ENCODE results near the gene CLEC3B.

Gene CLEC3B

GRCh38 chr3:45037720-45038455, 11.8 kb downstream of the CLEC3B start:
- H3K4me3 ChIP-seq (ENCODE audit: control insufficient read depth, low read depth, low read length) = no peak overlapping the region
- peak; percentile 81 for DNase-seq (ENCODE audit: low read depth)

DNA sequence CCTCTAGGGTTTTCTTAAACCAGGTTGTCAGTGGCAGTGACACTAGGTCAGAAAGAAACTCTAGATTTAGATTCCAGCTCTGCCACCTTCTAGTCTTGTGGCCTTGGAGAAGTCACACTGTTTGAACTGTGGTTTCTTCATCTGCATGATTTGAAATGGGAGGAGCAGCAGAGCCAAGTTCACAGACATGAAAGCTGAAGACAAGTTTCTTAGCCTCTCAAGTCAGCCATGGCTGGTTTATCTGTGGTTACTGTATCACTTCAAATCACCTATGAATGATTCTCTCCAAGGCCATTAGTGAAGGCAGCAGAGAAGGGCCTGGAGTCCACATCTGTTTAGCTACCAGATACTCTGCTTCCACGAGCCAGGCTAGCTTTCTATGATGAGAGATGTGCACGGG, 15.6 kb downstream of the CLEC3B start:
- H3K4me3 ChIP-seq (ENCODE audit: control insufficient read depth, low read depth, low read length) = no peak overlapping the region
- DNase-seq (ENCODE audit: low read depth) = no peak
- TF ChIP-seq, protein P1, sequence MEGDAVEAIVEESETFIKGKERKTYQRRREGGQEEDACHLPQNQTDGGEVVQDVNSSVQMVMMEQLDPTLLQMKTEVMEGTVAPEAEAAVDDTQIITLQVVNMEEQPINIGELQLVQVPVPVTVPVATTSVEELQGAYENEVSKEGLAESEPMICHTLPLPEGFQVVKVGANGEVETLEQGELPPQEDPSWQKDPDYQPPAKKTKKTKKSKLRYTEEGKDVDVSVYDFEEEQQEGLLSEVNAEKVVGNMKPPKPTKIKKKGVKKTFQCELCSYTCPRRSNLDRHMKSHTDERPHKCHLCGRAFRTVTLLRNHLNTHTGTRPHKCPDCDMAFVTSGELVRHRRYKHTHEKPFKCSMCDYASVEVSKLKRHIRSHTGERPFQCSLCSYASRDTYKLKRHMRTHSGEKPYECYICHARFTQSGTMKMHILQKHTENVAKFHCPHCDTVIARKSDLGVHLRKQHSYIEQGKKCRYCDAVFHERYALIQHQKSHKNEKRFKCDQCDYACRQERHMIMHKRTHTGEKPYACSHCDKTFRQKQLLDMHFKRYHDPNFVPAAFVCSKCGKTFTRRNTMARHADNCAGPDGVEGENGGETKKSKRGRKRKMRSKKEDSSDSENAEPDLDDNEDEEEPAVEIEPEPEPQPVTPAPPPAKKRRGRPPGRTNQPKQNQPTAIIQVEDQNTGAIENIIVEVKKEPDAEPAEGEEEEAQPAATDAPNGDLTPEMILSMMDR (IDR thresholded peaks at IDR 0.05; ENCODE audit: control insufficient read depth, insufficient read depth, low read depth, low read length, missing control alignments) = no peak

More at GRCh38 chr3:45037720-45038455, 11.8 kb downstream of the CLEC3B start:
- TF ChIP-seq, protein P1 (IDR thresholded peaks at IDR 0.05; ENCODE audit: control insufficient read depth, insufficient read depth, low read depth, low read length, missing control alignments) = peak; percentile 90

- H3K4me3 ChIP-seq (ENCODE audit: control insufficient read depth, low read depth, low read length) = no peak overlapping the region
- no peak for DNase-seq (ENCODE audit: low read depth)
These were observed 16.1 kb downstream of the CLEC3B start for GRCh38 chr3:45042162-45042561.

GRCh38 chr3:45043728-45044299, 17.7 kb downstream of the CLEC3B start:
- DNase-seq (ENCODE audit: low read depth) = no peak
- TF ChIP-seq, protein P1 (IDR thresholded peaks at IDR 0.05; ENCODE audit: control insufficient read depth, insufficient read depth, low read depth, low read length, missing control alignments) = peak; percentile 44
- H3K4me3 ChIP-seq (ENCODE audit: control insufficient read depth, low read depth, low read length) = no peak overlapping the region

More at GRCh38 chr3:45042162-45042561, 16.1 kb downstream of the CLEC3B start:
- TF ChIP-seq, protein P1 (IDR thresholded peaks at IDR 0.05; ENCODE audit: control insufficient read depth, insufficient read depth, low read depth, low read length, missing control alignments) = no peak

GRCh38 chr3:45048244-45048643, 22.1 kb downstream of the CLEC3B start:
- H3K4me3 ChIP-seq (ENCODE audit: control insufficient read depth, low read depth, low read length) = no peak overlapping the region
- TF ChIP-seq, protein P1 (IDR thresholded peaks at IDR 0.05; ENCODE audit: control insufficient read depth, insufficient read depth, low read depth, low read length, missing control alignments) = no peak
- no peak for DNase-seq (ENCODE audit: low read depth)

DNA sequence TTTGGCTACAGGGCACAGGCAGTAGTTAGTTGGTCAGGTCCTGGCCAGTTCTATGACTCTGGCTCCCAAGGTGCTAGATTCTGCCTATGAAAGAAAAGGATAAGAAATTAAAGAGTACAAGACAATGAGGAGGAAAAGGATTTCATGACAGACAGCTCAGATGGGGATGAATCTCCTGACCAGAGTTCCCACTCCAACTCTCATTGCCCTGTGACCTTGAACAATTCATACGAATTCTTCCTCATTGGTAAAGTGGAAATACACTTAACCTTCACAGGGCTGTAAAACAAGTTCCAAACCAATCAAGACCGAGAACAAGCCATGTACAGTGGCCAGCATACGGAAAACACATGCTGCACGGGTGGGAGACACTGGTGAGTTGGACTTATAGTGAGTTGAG, 23.7 kb downstream of the CLEC3B start:
- TF ChIP-seq, protein P1 (IDR thresholded peaks at IDR 0.05; ENCODE audit: control insufficient read depth, insufficient read depth, low read depth, low read length, missing control alignments) = no peak
- no peak for DNase-seq (ENCODE audit: low read depth)
- no peak overlapping the region for H3K4me3 ChIP-seq (ENCODE audit: control insufficient read depth, low read depth, low read length)
